Embryonic facial prominence (tissue), 1 donor: Measurements from ENCODE around the gene NAP1L2.
"Not testable (repeated sequence)": the region's sequence is repeated elsewhere in the genome, so short reads cannot be mapped to it uniquely, and the experiment has no call there.

Experiments
- DNase-seq: peaks from one replicate; pipeline ENCODE4 v3.0.0-alpha.2; 2016; ENCODE audit errors: extremely low spot score

The NAP1L2 gene

GRCh38 chrX:73214426-73215094 lies at the start of gene NAP1L2:
TSS of gene NAP1L2 (minus strand) at chrX:73214851. CDS start at chrX:73214492, 359 bp downstream.
- peak; percentile 31 for DNase-seq

GRCh38 chrX:73262991-73263390 lies 48.3 kb upstream of the NAP1L2 start:
- DNase-seq = no peak

GRCh38 chrX:73239242-73239641 lies 24.6 kb upstream of the NAP1L2 start:
- DNase-seq = no peak

GRCh38 chrX:73217621-73218020 lies 3.0 kb upstream of the NAP1L2 start:
- DNase-seq = no peak

GRCh38 chrX:73215246-73215645 lies 595 bp upstream of the NAP1L2 start:
- no peak for DNase-seq

- no peak for DNase-seq
Measured at GRCh38 chrX:73213734-73214425, 771 bp downstream of the NAP1L2 start.

GRCh38 chrX:73206366-73206765 lies 8.3 kb downstream of the NAP1L2 start:
- DNase-seq = no peak

GRCh38 chrX:73182502-73183114 lies 32.0 kb downstream of the NAP1L2 start:
- no peak for DNase-seq

GRCh38 chrX:73168945-73169344 lies 45.7 kb downstream of the NAP1L2 start:
- DNase-seq = not testable (repeated sequence)
